ENCODE results near the gene SLTM.
"Not testable (repeated sequence)": the region's sequence is repeated elsewhere in the genome, so short reads cannot be mapped to it uniquely, and the experiment has no call there.

The SLTM gene

DNA sequence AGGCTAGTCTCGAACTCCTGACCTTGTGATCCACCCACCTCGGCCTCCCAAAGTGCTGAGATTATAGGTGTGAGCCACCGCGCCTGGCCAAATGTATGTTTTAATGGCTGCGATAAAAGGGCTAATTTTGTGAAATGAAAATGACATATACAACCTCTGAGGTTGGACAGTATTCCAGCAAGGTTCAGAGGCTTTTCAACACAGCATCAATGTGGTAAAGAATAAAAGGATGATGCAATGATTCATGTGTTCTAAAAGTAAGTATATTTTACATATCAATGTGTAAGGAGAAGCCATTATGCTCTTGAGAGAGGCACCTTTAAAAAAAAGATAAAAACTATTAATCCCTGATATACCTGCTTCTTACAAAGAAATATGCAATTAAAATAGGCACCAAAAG lies 6.7 kb downstream of the SLTM start:
- DNase-seq = no peak

DNA sequence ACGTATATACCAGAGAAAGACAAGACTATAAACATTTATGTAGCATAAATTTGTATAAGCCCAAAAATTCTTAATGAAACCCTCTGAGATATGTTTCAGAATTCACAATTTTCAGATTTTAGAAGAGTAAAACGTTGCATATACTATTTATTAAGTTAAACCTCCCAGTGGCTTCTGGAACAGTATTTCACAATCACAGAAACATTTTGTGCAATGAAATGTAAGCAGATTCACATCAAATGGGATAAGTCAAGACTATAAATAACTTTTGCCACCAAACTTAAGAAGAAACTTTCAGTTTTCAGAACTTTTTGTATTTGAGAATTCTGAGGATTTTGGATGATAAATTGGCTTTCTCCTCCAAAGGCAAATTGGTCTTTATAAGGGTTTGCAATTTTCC lies 9.2 kb downstream of the SLTM start:
- DNase-seq = no peak

DNA sequence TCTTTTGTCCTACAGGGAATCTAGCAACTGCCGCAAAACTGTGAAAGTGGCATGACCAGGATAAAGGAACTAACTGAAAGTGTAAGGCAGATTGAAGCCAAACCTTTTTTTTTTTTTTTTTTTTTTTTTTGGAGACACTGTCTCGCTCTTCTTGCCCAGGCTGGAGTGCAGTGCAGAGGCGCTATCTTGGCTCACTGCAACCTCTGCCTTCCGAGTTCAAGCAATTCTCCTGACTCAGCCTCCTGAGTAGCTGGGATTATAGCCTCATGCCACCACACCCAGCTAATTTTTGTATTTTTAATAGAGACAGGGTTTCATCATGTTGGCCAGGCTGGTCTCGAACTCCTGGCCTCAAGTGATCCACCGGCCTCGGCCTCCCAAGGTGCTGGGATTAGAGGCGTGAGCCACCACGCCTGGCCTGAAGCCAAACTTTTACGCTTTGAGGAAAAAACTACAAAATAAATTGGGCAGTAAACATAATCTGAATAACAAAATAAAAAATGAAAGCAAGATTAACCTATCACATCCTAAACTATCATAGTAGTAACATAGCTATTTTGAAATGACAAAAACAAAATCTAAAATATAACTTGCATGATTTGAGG lies 9.7 kb downstream of the SLTM start:
- no peak for DNase-seq

DNA sequence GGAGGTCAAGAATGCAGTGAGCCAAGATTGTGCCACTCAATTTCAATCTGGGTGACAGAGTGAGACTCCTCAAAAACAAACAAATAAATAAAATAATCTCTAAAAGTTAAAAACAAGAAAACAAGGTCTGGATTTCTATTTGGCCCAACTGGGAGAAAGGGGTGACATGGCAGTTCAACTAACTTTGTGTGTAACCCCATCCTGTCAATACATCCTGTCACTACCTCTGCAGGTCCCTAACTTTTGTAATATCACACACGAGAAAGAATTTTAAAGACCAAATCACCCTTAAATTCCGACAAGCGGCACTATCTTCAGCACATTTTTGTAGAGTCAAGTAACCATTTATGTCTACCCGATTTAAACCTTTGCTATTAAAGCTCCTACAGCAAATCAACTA lies 10.2 kb downstream of the SLTM start:
- DNase-seq = no peak

DNA sequence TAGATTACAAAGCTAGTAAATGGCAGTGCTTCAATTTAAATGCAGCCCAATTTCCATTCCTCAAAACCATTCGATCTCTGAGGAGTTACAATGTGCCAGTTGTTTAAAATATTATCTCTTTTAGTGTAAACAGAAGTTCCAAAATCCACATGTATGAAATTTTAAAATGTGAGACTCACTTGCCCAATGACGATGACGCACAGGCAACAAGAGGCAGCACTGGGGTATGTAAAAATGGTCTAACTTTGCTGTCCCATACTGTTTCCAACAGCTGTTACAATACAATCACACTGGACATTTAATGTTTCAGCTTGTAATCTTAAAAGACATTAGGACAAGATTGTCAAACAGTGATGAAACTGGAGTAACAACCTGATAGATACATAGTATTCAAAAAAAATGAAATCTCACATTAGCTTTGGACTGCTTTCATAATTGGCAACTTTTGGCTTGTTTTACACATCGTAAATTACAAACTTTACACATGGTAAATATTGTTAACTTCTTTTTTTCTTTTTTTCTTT lies 12.2 kb downstream of the SLTM start:
- DNase-seq = no peak

DNA sequence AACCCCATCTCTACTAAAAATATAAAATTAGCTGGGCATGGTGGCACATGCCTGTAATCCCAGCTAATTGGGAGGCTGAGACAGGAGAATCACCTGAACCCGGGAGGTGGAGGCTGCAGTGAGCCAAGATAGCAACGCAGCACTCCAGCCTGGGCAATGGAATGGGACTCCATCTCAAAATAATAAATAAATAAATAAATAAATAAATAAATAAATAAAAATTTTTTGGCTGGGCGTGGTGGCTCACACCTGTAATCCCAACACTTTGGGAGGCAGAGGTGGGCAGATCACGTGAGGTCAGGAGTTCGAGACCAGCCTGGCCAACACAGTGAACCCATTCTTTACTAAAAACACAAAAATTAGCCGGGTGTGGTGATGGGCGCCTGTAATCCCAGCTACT lies 13.0 kb downstream of the SLTM start:
- not testable (repeated sequence) for DNase-seq

DNA sequence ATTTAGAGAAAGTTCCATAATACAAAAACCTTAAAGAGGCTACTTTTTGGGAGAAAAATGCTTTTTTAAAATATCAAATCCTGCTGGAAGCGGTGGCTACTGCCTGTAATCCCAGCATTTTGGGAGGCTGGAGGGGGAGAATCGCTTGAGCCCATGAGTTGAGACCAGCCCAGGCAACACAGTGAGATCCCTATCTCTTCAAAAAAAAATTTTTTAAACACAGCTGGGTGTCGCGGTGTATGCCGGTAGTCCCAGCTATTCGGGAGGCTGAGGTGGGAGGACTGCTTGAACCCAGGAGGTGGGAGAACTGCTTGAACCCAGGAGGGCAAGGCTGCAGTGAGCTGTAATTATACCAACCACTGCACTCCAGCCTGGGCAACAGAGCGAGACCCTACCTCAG lies 14.2 kb downstream of the SLTM start:
- DNase-seq = no peak

DNA sequence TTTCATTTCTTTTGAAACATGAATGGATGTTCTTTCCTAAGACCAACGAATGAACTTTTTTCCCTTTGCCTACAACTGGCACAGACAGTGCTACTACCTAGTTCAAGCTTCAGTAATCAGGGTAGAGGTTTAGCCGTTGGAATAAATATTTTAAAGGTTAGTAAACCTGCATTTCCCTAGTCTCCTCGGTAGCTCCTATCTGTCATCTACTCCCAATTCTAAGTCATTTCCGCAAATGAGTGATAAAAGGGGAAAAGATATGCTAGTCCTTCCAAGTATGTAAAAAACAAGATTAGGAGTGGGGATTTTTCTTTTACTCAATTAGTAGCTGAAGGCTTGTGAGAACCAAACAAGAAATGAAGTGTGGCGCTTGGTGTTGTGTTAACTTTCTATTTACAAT lies 15.2 kb downstream of the SLTM start:
- DNase-seq = no peak

DNA sequence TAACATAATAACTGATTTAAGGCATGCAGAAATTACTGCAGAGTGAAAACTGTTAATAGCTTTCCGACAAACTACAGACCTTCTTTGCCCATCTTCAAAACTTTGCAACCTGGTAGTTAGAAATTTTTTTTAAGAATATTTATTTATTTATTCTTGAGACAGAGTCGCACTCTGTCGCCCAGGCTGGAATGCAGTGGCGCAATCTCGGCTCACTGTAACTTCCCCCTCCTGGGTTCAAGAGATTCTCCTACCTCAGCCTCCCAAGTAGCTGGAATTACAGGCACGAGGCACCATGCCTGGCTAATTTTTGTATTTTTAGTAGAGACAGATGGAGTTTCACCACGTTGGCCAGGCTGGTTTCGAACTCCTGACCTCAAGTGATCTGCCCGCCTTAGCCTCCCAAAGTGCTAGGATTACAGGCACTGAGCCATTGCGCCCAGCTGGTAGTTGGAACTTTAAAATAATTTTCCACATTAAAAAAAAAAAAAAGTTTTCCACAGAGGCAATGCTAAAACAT lies 15.8 kb downstream of the SLTM start:
- not testable (repeated sequence) for DNase-seq

DNA sequence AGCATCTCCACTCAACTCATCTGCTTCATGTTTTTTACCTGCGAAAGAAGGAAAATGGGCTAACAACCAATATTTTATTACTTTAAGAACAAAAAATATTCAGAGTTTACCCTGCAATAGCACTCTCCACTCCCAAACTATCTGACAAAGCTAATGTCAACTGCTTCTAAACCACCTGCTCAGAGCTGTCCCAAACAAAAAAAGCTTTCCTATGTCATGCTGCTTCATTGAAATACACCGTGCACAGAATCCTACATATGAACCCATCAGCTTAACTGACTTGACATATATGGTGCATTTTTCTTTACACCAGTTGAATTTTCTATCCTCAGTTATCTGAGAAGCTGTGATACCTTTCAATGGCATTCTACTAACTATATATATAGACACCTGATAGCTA lies 16.5 kb downstream of the SLTM start:
- DNase-seq = no peak

DNA sequence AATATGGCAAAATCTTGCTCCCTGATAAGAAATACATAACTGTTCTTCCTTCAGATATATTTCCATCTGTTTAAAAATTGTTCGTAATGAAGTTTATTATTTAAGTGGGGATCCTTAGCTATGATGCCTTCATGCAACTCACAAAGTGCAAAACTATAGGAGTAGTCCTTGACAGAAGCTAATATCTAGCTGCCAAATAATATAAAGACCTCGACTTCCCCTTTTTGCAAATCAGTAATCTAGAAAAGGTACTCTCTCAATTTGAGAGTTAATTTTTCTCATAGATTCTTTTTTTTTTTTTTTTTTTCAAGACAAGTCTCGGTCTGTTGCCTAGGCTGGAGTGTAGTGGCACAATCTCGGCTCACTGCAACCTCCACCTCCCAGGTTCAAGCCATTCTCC lies 23.0 kb downstream of the SLTM start:
- no peak for DNase-seq

DNA sequence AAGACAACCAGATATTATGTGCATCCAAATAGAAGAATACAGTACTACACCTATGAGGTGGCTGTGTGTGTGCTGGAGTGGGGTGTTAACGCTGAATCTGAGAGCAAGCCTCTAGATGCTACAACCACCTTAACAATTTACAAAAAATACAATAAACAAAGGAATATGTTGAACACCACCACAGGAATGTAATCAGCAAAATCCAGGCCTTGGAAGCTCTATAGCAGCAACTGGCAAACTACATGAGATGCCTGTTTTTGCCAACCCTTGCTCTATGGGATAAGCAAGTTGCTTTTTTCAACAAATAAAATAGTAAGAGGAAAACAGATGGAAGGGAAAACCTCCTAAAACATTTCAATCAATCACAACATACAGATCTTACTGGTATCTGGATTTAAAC lies 23.9 kb downstream of the SLTM start:
- DNase-seq = no peak

DNA sequence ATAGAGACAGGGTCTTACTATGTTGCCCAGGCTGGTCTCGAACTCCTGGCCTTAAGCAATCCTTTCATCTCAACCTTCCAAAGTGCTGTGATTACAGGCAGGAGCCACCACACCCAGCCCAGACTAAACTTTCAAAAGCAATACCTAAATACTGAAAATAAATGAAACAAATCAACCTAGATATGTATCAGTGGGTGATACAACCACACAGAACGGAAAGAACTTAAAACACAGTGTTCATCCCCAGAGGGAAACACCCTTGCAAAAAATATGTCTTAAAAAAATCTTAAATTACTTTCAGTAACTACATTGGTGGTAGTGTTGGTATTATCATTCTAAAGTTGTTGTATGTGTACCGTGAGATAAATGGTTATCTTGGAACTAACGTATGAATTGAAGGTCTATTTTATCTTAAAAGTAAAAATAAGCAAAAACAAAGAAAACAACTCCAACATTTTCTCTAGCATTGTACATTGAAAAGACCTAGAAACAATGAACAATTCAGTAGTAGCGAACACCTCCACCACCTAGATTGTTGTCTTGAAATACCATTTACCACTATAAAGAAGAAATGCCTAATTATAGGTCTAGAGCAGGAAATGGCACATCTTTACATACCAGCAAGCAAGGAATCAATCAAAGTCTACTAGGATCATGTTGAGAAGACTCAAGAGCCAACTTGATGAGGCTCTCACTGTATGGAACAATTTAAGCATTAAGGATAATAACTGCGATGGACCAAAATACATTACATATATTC lies 24.7 kb downstream of the SLTM start:
- no peak for DNase-seq

DNA sequence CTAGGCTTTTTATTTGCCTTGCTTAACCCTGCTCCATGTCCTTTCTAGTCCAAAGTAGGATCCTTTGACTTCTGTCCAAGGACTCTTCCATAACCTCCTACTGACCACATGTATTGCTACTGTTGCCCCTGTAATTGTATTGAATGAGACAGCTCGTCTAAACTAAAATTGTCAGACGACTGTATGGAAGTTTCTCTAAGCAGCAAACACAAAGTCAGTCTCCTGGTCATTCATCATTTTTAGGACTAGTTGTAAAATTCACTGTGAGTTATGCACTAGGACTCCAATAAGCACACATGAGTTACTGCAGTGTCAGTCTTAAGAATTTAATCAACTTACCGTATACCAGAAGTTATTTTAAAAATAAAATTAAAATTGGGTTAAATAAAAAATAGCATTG lies 32.8 kb downstream of the SLTM start:
- DNase-seq = no peak

DNA sequence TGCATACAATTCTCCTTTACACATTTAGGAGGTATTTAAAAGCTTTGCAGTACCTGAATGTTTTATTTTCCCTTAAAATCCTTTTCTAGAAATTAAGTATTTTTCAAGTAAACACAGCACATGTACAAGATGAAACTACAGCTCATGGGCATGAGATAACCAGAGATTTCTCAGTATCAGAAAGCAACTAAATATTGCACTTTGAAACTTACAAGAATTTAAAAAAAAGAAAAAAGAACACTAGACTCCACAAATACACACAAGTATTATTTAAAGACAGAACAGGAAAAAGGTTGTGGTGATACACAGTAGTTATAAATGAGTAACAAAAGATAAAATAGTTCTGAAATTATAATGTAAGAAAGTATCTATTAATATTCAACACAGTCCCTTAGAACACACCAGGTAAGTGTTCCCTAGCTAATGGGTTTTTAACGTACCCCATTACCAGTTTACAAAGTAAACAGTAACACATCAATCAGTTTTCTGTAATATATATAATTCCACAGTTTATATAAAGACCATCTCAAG lies 35.3 kb downstream of the SLTM start:
- DNase-seq = no peak

DNA sequence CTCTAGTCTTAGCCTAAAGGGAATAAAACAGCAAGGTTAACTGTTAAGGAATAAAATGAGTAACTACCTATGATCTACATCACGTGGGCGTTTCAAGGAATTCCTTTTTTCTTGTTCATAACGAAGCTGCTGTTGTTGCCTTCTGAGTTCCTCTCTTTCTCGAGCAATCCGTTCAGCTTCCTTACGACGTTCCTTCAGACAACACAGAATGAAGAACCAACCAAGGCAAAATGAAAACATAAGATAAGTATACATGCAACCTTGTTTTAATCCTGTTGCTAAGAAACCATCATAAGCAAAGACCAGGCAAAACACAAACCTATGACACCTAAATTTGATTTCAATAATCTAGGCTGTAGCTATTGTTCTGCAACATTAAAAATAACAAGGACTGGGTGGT lies 44.1 kb downstream of the SLTM start:
- DNase-seq = no peak

DNA sequence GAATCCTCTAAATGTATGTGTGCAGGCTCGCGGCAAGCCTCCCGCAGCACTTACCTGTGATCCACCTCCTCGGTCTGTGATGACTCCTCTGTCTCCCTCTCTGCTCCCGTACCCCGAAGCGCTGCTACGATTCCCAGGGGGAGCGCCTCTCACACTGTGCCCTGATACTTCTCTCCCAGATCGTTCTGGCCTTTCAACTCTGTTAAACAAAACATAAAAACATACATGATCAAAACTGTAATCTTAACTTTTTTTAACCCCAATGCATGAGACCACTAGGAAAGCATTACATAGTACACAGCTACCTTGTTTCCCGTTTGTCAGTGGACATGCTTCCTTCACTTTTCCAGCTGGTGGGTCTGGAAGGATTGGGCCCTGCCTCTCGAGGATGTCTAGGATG lies 46.6 kb downstream of the SLTM start:
- DNase-seq = no peak

DNA sequence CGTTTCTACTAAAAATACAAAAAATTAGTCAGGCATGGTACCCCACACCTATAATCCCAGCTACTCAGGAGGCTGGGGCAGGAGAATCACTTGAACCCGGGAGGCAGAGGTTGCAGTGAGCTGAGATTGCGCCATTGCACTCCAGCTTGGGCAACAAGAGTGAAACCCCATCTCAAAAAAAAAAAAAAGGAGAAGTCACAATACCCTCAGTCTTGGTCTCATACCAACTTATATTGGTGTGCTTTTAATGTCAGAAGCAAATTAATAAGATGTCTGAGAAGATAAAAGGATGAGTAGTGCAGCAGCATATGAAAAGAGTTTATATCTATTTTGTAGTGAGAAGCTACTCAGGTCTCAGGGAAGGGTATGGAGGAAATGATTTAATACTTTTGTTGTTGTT lies 49.6 kb downstream of the SLTM start:
- not testable (repeated sequence) for DNase-seq

DNA sequence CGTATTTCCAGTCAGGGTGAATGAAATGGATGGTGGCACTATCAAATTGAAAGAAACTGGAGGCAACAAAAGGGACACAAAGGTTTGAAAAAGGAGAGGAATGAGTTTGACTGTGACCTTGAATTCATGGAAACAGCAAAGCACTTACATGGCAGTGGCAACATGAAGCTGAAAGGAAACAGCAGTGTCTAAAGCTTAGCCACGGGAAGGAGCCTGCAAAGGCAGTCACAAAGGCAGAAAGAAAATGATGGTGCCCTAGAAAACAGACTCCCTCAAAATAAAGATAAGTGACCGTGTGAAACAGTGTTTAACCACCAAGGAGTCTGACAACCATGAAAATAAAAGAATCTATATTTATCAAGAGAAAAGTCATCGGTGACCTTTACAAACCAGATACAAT lies 51.2 kb downstream of the SLTM start:
- DNase-seq = no peak

DNA sequence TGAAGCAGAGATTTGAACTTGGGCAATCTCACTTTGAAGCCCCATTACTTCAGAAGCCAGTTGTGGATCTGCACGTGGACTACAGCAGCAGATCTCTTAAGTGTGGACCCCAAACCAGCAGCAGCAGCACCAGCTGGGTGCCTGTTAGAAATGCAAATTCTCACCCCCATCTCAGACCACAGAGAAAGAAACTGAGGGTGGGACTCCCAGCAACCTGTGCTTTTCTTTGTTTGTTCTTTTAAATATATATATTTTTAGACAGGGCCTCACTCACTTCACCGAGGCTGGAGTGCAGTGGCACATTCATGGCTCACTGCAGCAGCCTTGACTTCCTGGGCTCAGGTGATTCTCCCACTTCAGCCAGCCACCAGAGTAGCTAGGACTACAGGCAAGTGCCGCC lies 53.2 kb downstream of the SLTM start:
- DNase-seq = no peak

DNA sequence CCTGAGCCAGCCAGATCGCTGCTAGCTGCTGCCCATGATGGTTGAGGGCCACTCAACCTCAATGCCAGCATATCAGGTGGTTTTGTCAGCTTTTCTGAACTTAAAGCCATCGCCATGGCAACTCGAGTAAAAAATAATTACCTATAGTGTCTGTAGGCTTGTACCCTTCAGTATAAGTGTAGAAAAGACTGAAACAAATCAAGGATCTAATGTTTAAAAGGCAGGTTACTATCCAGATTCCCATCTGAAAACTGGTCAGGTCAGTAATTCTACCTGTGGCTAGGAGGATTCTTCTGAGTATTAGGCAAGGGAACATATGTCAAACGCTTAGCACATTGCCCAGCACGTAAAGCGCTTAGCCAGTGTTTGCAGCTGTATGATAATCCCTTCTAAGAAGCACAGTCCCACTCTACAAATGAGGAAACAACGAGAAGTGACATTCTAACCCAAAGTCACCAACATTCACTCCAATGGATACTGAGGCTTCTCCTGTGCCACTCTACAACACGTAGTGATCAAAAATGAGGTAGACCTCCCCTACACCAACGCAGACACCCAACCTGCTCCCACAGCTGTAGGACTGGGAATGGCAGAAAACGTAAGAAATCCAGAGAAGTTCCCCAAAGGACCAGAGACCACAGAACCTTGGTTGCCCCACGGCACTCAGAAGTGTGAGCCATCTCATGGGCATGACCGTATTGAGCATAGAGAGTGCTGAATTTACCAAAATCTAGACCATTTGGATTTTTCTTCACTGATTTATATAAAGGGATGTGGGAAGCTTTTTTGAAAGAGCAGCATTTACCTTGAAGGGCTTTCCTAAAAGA lies 55.3 kb downstream of the SLTM start:
- DNase-seq = no peak

DNA sequence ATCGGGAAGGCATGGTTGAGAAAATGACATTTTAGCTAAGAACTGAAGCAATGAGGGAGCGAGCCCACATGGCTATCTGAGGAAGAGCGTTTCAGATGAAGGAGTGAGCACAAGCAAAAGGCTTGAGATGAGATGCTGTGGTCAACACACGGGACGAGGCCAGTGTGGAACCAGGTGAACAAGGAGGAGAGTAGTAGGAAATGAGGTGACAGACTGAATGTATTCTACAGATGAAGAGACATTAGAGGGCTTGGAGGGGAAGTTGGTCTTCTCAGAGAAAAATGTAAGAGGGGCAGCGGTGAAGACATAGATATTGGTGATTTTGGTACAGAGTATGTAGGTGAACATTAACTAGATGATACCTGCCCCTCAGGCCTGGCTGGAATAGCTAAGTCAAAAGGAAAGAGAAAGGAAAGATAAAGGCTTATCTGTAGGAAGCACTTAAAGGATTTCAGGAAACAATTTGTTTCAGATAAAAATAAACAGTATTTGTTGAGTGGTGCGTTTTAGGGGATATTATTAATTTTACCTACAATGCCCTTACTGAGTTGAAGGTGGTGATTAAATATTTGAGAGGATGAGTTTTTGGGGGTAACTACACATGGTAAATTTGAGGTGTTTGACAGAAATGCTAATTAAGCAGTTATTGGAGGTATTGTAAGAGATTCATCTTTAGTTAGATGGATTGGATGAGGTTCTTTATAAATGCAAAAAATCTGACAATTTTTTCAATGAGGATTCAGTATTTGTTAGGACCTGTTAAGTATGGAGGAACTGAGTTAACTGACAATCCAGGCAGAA lies 57.0 kb downstream of the SLTM start:
- no peak for DNase-seq

DNA sequence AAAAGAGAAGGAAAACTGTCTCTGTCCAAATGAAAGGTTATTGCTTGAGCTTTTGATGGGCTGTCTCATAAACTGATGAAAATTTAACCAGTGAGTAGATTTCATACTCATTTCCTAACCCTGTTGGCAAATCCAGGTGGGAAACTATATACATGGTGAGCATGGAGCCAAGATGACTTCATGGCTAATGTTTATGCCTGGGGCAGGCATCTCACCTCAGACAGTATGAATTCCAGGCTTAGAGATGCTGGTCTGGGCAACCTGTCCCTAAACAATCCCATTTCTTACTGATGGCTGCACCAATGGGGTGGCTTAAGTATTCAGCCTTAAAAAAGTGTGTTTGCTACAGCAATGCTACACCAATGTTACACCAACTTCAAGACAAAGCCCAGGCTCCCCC lies 58.1 kb downstream of the SLTM start:
- DNase-seq = no peak
